GM12873 (cell line): ENCODE data around the gene SURF2.

Experiments
- CTCF ChIP-seq: IDR thresholded peaks from 2 replicates; pipeline ENCODE4 v1.5.1; 2012; ENCODE audit warnings: low read depth, mild to moderate bottlenecking, moderate library complexity, low read length, control low read depth; ENCODE audit not compliant: insufficient read depth; ENCODE audit errors: missing control alignments

The SURF2 gene

GRCh38 chr9:133375116-133375723 lies 18.9 kb downstream of the SURF2 start:
- TF ChIP-seq CTCF, result no peak

- TF ChIP-seq CTCF, result no peak
Observed at GRCh38 chr9:133375724-133376654, 19.6 kb downstream of the SURF2 start, which contains the start of the genes STKLD1 and SURF4. Gene STKLD1, plus strand, starts transcription at chr9:133376366. Its CDS starts 108 bp downstream, at chr9:133376474. Gene SURF4, minus strand, starts transcription at chr9:133376060. Its CDS starts 91 bp downstream, at chr9:133375969.

- TF ChIP-seq CTCF, result no peak
Observed at GRCh38 chr9:133377721-133378216, 21.4 kb downstream of the SURF2 start.

GRCh38 chr9:133378408-133378962 lies 22.1 kb downstream of the SURF2 start:
- no peak for TF ChIP-seq CTCF

GRCh38 chr9:133379153-133380086 lies 23.1 kb downstream of the SURF2 start:
- no peak for TF ChIP-seq CTCF

GRCh38 chr9:133380734-133381133 lies 24.4 kb downstream of the SURF2 start:
- TF ChIP-seq CTCF, result no peak
